GM12878 (cell line): ENCODE results near the gene MAGI1. TPM values are rescaled to one million over a fixed set of nuclear protein-coding genes. Genes with fewer than 3 reads are reported as not detected.

Experiments
- ATAC-seq: fragments of 200-7000 bp; cut with Tn5 transposase; 3 replicates; pipeline ENCODE4 v1.9.1; 2020; ENCODE audit warnings: mild to moderate bottlenecking, moderate library complexity
- BruUV-seq: library from RNA; stranded (reverse); fragments of 400-500 nt; replicated peaks from 2 replicates; lab custom pipeline; 2021; lab: Mats Ljungman, UMichigan
- CTCF ChIA-PET: fragments of 300-600 bp; sonication (Branson Sonifier 250); formaldehyde crosslinking; extraction: SDS; loops from one replicate; lab custom pipeline; 2021; ENCODE audit warnings: inconsistent platforms; lab: Yijun Ruan, JAX
- POLR2A ChIA-PET: fragments of 350-600 bp; formaldehyde crosslinking; extraction: SDS; loops from one replicate; lab custom pipeline; 2021; ENCODE audit warnings: inconsistent platforms; lab: Charles Lee
- RAD21 ChIA-PET: fragments of 300-600 bp; sonication (Branson Sonifier 250); formaldehyde crosslinking; loops from one replicate; lab custom pipeline; 2023; ENCODE audit warnings: antibody characterized with exemption; ENCODE audit not compliant: unreplicated experiment; lab: Charles Lee
- SMC1A ChIA-PET: fragments of 300-600 bp; sonication (Branson Sonifier 250); formaldehyde crosslinking; loops from one replicate; lab custom pipeline; 2023; ENCODE audit not compliant: unreplicated experiment, uncharacterized antibody; lab: Charles Lee
- DNase-seq: peaks from one replicate; pipeline ENCODE4 v3.0.0-alpha.2; 2011; ENCODE audit warnings: low read depth, low spot score
- FAIRE-seq: peaks from 3 replicates; lab custom pipeline; 2011; peaks lifted over from hg19 to GRCh38; lab: Jason Lieb, UNC
- H2AFZ ChIP-seq: 2 replicates; pipeline ENCODE4 v1.6.0; 2011; ENCODE audit warnings: low read depth, low read length, control low read depth; ENCODE audit not compliant: control insufficient read depth
- H3K27ac ChIP-seq: 2 replicates; pipeline ENCODE4 v1.5.1; 2011; ENCODE audit warnings: control low read depth; ENCODE audit not compliant: control insufficient read depth, insufficient read depth
- H3K27me3 ChIP-seq, 2 experiments: replicated peaks in 1 of 2; 2 replicates each; pipeline versions ENCODE4 v1.6.0 to v1.6.1; 2011; ENCODE audit warnings: low read length in 1 of 2; ENCODE audit not compliant: control insufficient read depth in 2 of 2, insufficient read depth in 2 of 2
- H3K36me3 ChIP-seq, 2 experiments: 2 replicates each; pipeline ENCODE4 v1.5.1; 2011; ENCODE audit warnings: low read length in 1 of 2; ENCODE audit not compliant: control insufficient read depth in 2 of 2, insufficient read depth in 2 of 2
- H3K4me1 ChIP-seq: 2 replicates; pipeline ENCODE4 v1.6.1; 2011; ENCODE audit warnings: mild to moderate bottlenecking, low read length, moderate library complexity, mixed read lengths; ENCODE audit not compliant: control insufficient read depth, insufficient read depth
- H3K4me2 ChIP-seq: 2 replicates; pipeline ENCODE4 v1.6.0; 2011; ENCODE audit warnings: control low read depth; ENCODE audit not compliant: control insufficient read depth, insufficient read depth
- H3K4me3 ChIP-seq: fragments of 200-600 bp; sonication (generic); 2 replicates; pipeline ENCODE4 v1.5.1; 2016
- H3K79me2 ChIP-seq: 2 replicates; pipeline ENCODE4 v1.6.0; 2011; ENCODE audit warnings: low read length; ENCODE audit not compliant: control insufficient read depth, insufficient read depth
- H3K9ac ChIP-seq: 2 replicates; pipeline ENCODE4 v1.8.0; 2011; ENCODE audit warnings: low read length, control low read depth, mixed read lengths; ENCODE audit not compliant: control insufficient read depth, insufficient read depth
- H3K9me3 ChIP-seq: replicated peaks from 3 replicates; pipeline ENCODE4 v1.5.1; 2011; ENCODE audit warnings: mild to moderate bottlenecking, low read length; ENCODE audit not compliant: control insufficient read depth, insufficient read depth
- H4K20me1 ChIP-seq: 2 replicates; pipeline ENCODE4 v1.6.0; 2011; ENCODE audit not compliant: control insufficient read depth, insufficient read depth
- ATF7 ChIP-seq: fragments of 450-650 bp; IDR thresholded peaks from 2 replicates; pipeline ENCODE4 v1.6.1; 2016; ENCODE audit warnings: low read depth, mild to moderate bottlenecking
- CREB1 ChIP-seq: IDR thresholded peaks from 2 replicates; pipeline ENCODE4 v1.6.1; 2012; ENCODE audit warnings: low read depth, mild to moderate bottlenecking, inconsistent platforms
- HDAC2 ChIP-seq: fragments of 200-600 bp; sonication (generic); IDR thresholded peaks from 2 replicates; pipeline ENCODE4 v1.6.1; 2017
- HDAC6 ChIP-seq: fragments of 200-600 bp; sonication (generic); IDR thresholded peaks from one replicate; pipeline ENCODE4 v1.8.0; 2017; ENCODE audit warnings: antibody characterized with exemption; ENCODE audit not compliant: unreplicated experiment
- HDGF ChIP-seq: fragments of 450-650 bp; IDR thresholded peaks from 2 replicates; pipeline ENCODE4 v1.6.1; 2016; ENCODE audit warnings: antibody characterized with exemption
- IKZF1 ChIP-seq: fragments of 450-650 bp; conservative IDR thresholded peaks from 2 replicates; pipeline ENCODE4 v1.6.1; 2017; ENCODE audit warnings: antibody characterized with exemption, mild to moderate bottlenecking
- KAT2A ChIP-seq: conservative IDR thresholded peaks from 2 replicates; pipeline ENCODE4 v1.6.1; 2011; ENCODE audit warnings: low read depth, low read length; ENCODE audit not compliant: control insufficient read depth
- MEF2A ChIP-seq: IDR thresholded peaks from 2 replicates; pipeline ENCODE4 v1.6.1; 2011; ENCODE audit warnings: low read depth, mild to moderate bottlenecking, low read length, moderate library complexity; ENCODE audit not compliant: insufficient read depth
- NBN ChIP-seq: fragments of 450-650 bp; IDR thresholded peaks from 2 replicates; pipeline ENCODE4 v1.6.1; 2016
- NFIC ChIP-seq: IDR thresholded peaks from 2 replicates; pipeline ENCODE4 v1.6.1; 2012; ENCODE audit warnings: low read depth, mild to moderate bottlenecking, inconsistent platforms, low read length, moderate library complexity
- PML ChIP-seq: IDR thresholded peaks from 2 replicates; pipeline ENCODE4 v1.6.1; 2012; ENCODE audit warnings: low read length, inconsistent platforms
- RUNX3 ChIP-seq: IDR thresholded peaks from 2 replicates; pipeline ENCODE4 v1.6.1; 2012; ENCODE audit warnings: low read length, inconsistent platforms
- SIN3A ChIP-seq: IDR thresholded peaks from 2 replicates; pipeline ENCODE4 v1.6.1; 2012; ENCODE audit warnings: low read depth, low read length, improper control_type of control experiment
- TCF12 ChIP-seq: IDR thresholded peaks from 2 replicates; pipeline ENCODE4 v1.6.1; 2011; ENCODE audit warnings: low read depth, mild to moderate bottlenecking, low read length
- ZNF207 ChIP-seq: fragments of 450-650 bp; IDR thresholded peaks from 2 replicates; pipeline ENCODE4 v1.6.1; 2014; ENCODE audit warnings: antibody characterized with exemption, mild to moderate bottlenecking, borderline replicate concordance
- WGBS: methylation state at CpG from one replicate; pipeline ENCODE4 v1.1.6; 2016; ENCODE audit warnings: low lambda C conversion rate; ENCODE audit not compliant: insufficient replicate concordance, insufficient coverage; ENCODE audit errors: missing lambda C conversion rate; 5-methylcytosine and 5-hydroxymethylcytosine counted together
- in situ Hi-C: fragments of 300-500 bp; cut with MboI; formaldehyde crosslinking; loops from 9 replicates; pipeline ENCODE4 v1.14.3; 2018; ENCODE audit warnings: mixed read lengths
- intact Hi-C: fragments of 100-400 bp; cut with micrococcal nuclease; formaldehyde crosslinking; loops from one replicate; pipeline ENCODE4 v1.14.2; 2022; ENCODE audit not compliant: unreplicated experiment
- polyA plus RNA-seq, 11 experiments: library from polyadenylated mRNA; depleted of rRNA in 4 of 11; unstranded in 6 of 11; stranded (reverse) in 5 of 11; fragments of >200 nt; fragmentation: Nextera tagmentation in 4 of 11; fragmentation: Illumina TruSeq in 1 of 11; extraction: Ambion mirVana in 4 of 11; extraction: Trizol in 1 of 11; gene quantifications; 1 replicate in 1 of 11; 2 replicates in 10 of 11; pipeline versions ENCODE4 v1.2.1 to v1.2.3, GENCODE V29; 2011 to 2016; ENCODE audit warnings: inconsistent platforms in 2 of 11, missing spikeins in 2 of 11, low read depth in 1 of 11
- total RNA-seq, 4 experiments: library from RNA; depleted of rRNA in 3 of 4; stranded (reverse); fragments of >200 nt in 3 of 4; fragmentation: Illumina TruSeq in 1 of 4; extraction: Trizol in 1 of 4; gene quantifications; 2 replicates each; pipeline versions ENCODE4 v1.2.1 to v1.2.3, GENCODE V29; 2013 to 2021
- TF ChIP-seq, protein P1 (sequence below): fragments of 450-650 bp; IDR thresholded peaks from 2 replicates; pipeline ENCODE4 v1.6.1; 2017; ENCODE audit warnings: low read depth, mild to moderate bottlenecking, moderate library complexity
- TF ChIP-seq, protein P2 (sequence below): IDR thresholded peaks from 2 replicates; pipeline ENCODE4 v1.6.1; 2011; ENCODE audit warnings: borderline replicate concordance, low read depth, mild to moderate bottlenecking, moderate library complexity, low read length; ENCODE audit not compliant: insufficient read depth, poor library complexity, severe bottlenecking
- TF ChIP-seq, protein P3 (sequence below): IDR thresholded peaks from 2 replicates; pipeline ENCODE4 v1.6.1; 2012; ENCODE audit warnings: improper control_type of control experiment, low read depth, low read length; ENCODE audit not compliant: insufficient replicate concordance

The MAGI1 gene
- total and polyA plus RNA-seq, 10 of the 15 experiments (the other 5 are each of a cell fraction or from before 2014, with no cell fraction given), result 0.02 to 3.3 (median 0.29) TPM; not detected in 1

DNA sequence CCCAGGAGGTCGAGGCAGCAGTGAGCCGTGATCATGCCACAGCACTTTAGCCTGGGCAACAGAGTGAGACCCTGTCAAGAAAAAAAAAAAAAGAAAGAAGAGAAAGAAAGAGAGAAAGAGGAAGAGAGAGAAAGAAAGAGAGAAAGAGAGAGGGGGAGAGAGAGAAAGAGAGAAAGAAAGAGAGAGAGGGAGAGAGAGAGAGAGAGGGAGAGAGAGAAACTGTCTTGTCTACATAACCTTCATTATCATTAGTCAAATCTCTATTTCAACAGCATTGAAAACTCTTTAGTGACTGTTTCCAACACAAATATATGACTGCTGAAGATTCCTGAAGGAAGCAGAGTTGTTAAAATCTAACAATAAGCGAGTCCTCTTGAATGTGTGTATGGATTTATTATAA lies 304.3 kb downstream of the MAGI1 start (continued):
- TF ChIP-seq HDAC2 (no peak), ZNF207 (no peak), ATF7 (no peak), CREB1 (no peak), SIN3A (no peak), KAT2A (no peak), NFIC (no peak)
- TF ChIP-seq, protein P1, sequence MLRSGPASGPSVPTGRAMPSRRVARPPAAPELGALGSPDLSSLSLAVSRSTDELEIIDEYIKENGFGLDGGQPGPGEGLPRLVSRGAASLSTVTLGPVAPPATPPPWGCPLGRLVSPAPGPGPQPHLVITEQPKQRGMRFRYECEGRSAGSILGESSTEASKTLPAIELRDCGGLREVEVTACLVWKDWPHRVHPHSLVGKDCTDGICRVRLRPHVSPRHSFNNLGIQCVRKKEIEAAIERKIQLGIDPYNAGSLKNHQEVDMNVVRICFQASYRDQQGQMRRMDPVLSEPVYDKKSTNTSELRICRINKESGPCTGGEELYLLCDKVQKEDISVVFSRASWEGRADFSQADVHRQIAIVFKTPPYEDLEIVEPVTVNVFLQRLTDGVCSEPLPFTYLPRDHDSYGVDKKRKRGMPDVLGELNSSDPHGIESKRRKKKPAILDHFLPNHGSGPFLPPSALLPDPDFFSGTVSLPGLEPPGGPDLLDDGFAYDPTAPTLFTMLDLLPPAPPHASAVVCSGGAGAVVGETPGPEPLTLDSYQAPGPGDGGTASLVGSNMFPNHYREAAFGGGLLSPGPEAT, result no peak

DNA sequence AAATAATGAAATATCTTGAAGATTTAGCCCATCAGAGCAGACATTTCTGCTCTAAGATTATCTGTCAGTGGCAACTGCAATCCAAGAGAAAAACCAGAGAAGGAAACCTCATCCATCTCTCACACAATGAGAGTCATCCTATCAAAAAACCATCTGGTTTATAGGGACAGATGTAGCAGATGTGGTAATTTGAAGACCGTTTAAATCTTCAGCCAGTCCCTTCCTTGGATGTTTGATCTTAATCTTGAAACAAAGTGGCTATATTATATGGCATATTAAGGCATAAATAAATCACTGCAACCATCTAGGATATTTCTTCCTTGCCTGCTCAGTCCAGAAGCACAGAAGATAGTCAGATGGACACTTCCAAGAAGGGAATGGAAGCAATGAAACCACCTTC lies 305.3 kb downstream of the MAGI1 start:
- RAD21 ChIA-PET, result no interaction called here
- Histone ChIP-seq H3K9me3 (no peaks in the 10 kb centered on the region), H3K4me2 (no peak overlapping the region), H3K27me3 (no peaks in the 10 kb centered on the region), H2AFZ (no peak overlapping the region), H3K4me1 (no peaks in the 10 kb centered on the region), H3K27ac (no peak overlapping the region), H3K9ac (no peak overlapping the region), H3K4me3 (no peak overlapping the region), H3K79me2 (no peaks in the 10 kb centered on the region), H4K20me1 (no peaks in the 10 kb centered on the region), H3K36me3 (no peaks in the 10 kb centered on the region)
- FAIRE-seq, result no peak
- intact Hi-C loops (loop anchor here (5.0 kb wide), 3 partner anchors 296 to 1201 kb away; no protein-coding TSS in a partner anchor), in situ Hi-C loops (loop anchor here (10.0 kb wide), 1 partner anchor 1199 kb away; no protein-coding TSS in a partner anchor)
- WGBS, result 6% methylated on average over 1 of the region's 1 CpG
- no peak for DNase-seq
- SMC1A ChIA-PET, result no interaction called here
- CTCF ChIA-PET, result no interaction called here
- POLR2A ChIA-PET, result no interaction called here
- BruUV-seq, result no TSS peak
- no peak for ATAC-seq
- TF ChIP-seq RUNX3 (no peak), MEF2A (no peak), HDGF (no peak), HDAC6 (no peak), IKZF1 (no peak), NBN (no peak), NFIC (no peak), TCF12 (no peak), PML (no peak)
- TF ChIP-seq, protein P2, sequence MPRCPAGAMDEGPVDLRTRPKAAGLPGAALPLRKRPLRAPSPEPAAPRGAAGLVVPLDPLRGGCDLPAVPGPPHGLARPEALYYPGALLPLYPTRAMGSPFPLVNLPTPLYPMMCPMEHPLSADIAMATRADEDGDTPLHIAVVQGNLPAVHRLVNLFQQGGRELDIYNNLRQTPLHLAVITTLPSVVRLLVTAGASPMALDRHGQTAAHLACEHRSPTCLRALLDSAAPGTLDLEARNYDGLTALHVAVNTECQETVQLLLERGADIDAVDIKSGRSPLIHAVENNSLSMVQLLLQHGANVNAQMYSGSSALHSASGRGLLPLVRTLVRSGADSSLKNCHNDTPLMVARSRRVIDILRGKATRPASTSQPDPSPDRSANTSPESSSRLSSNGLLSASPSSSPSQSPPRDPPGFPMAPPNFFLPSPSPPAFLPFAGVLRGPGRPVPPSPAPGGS, result no peak
- TF ChIP-seq, protein P3, sequence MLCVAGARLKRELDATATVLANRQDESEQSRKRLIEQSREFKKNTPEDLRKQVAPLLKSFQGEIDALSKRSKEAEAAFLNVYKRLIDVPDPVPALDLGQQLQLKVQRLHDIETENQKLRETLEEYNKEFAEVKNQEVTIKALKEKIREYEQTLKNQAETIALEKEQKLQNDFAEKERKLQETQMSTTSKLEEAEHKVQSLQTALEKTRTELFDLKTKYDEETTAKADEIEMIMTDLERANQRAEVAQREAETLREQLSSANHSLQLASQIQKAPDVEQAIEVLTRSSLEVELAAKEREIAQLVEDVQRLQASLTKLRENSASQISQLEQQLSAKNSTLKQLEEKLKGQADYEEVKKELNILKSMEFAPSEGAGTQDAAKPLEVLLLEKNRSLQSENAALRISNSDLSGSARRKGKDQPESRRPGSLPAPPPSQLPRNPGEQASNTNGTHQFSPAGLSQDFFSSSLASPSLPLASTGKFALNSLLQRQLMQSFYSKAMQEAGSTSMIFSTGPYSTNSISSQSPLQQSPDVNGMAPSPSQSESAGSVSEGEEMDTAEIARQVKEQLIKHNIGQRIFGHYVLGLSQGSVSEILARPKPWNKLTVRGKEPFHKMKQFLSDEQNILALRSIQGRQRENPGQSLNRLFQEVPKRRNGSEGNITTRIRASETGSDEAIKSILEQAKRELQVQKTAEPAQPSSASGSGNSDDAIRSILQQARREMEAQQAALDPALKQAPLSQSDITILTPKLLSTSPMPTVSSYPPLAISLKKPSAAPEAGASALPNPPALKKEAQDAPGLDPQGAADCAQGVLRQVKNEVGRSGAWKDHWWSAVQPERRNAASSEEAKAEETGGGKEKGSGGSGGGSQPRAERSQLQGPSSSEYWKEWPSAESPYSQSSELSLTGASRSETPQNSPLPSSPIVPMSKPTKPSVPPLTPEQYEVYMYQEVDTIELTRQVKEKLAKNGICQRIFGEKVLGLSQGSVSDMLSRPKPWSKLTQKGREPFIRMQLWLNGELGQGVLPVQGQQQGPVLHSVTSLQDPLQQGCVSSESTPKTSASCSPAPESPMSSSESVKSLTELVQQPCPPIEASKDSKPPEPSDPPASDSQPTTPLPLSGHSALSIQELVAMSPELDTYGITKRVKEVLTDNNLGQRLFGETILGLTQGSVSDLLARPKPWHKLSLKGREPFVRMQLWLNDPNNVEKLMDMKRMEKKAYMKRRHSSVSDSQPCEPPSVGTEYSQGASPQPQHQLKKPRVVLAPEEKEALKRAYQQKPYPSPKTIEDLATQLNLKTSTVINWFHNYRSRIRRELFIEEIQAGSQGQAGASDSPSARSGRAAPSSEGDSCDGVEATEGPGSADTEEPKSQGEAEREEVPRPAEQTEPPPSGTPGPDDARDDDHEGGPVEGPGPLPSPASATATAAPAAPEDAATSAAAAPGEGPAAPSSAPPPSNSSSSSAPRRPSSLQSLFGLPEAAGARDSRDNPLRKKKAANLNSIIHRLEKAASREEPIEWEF, result no peak
